Left lobe of liver (tissue), 2 donors: ENCODE measurements around the gene ARHGAP22. TPM values are rescaled to one million over a fixed set of nuclear protein-coding genes. Genes with fewer than 3 reads are reported as not detected.
A peak's percentile ranks its signal among the peaks of the same experiment; 100 is the strongest.

Experiments
- ATAC-seq: fragments of 200-7000 bp; cut with Tn5 transposase; one replicate; pipeline ENCODE4 v1.9.1; 2020; ENCODE audit warnings: mild to moderate bottlenecking, moderate library complexity
- DNase-seq: peaks from one replicate; pipeline ENCODE4 v3.0.0-alpha.2; 2020; ENCODE audit warnings: low spot score
- total RNA-seq: library from RNA; stranded (reverse); gene quantifications from one replicate; pipeline ENCODE4 v1.2.1, GENCODE V29; 2021
- donor health status: DM: no; HTN: no; CAD: no; lungs with moderate emphysema.
- donor health status: DM: no; HTN: yes; CAD: no.

ARHGAP22 gene
- total RNA-seq, 1 donor from 2014 or later, result 0.13 TPM

GRCh38 chr10:48518986-48519385 is 85.9 kb downstream of the ARHGAP22 start:
- DNase-seq, result no peak
- no peak for ATAC-seq

- DNase-seq (no peak), ATAC-seq (no peak)
Measured at GRCh38 chr10:48517911-48518811, 86.7 kb downstream of the ARHGAP22 start.

- no peak for ATAC-seq
- DNase-seq, result no peak
Measured at GRCh38 chr10:48517482-48517881, 87.4 kb downstream of the ARHGAP22 start.

- ATAC-seq (no peak), DNase-seq (no peak)
Measured at GRCh38 chr10:48516911-48517310, 88.0 kb downstream of the ARHGAP22 start.

GRCh38 chr10:48514916-48515315 is 90.0 kb downstream of the ARHGAP22 start:
- DNase-seq (no peak), ATAC-seq (no peak)

GRCh38 chr10:48514255-48514654 is 90.6 kb downstream of the ARHGAP22 start:
- DNase-seq (no peak), ATAC-seq (no peak)

- no peak for ATAC-seq
Measured at GRCh38 chr10:48512861-48513260, 92.0 kb downstream of the ARHGAP22 start.

GRCh38 chr10:48511875-48512231 is 93.0 kb downstream of the ARHGAP22 start:
- peak; percentile 29 for ATAC-seq

More at GRCh38 chr10:48512861-48513260, 92.0 kb downstream of the ARHGAP22 start:
- no peak for DNase-seq

GRCh38 chr10:48511066-48511874 is 93.6 kb downstream of the ARHGAP22 start:
- ATAC-seq, result no peak
- DNase-seq, result peak; percentile 27

More at GRCh38 chr10:48511875-48512231, 93.0 kb downstream of the ARHGAP22 start:
- no peak for DNase-seq

GRCh38 chr10:48509974-48510692 is 94.7 kb downstream of the ARHGAP22 start:
- peak; percentile 36 for DNase-seq

GRCh38 chr10:48508791-48509772 is 95.8 kb downstream of the ARHGAP22 start:
- ATAC-seq, result no peak
- peak; percentile 30 for DNase-seq

More at GRCh38 chr10:48509974-48510692, 94.7 kb downstream of the ARHGAP22 start:
- ATAC-seq, result peak; percentile 43

GRCh38 chr10:48507933-48508790 is 96.7 kb downstream of the ARHGAP22 start:
- no peak for ATAC-seq
- peak; percentile 43 for DNase-seq

- peak; percentile 18 for DNase-seq
- ATAC-seq, result no peak
Measured at GRCh38 chr10:48507494-48507893, 97.4 kb downstream of the ARHGAP22 start.

- peak; percentile 83 for ATAC-seq
- peak; percentile 44 for DNase-seq
Measured at GRCh38 chr10:48506147-48506917, 98.5 kb downstream of the ARHGAP22 start.

- ATAC-seq (peak; percentile 26), DNase-seq (peak; percentile 34)
Measured at GRCh38 chr10:48505394-48506112, 99.3 kb downstream of the ARHGAP22 start.

- ATAC-seq (no peak), DNase-seq (peak; percentile 23)
Measured at GRCh38 chr10:48504141-48504885, 100.6 kb downstream of the ARHGAP22 start.
